Amygdala (tissue), 56 donors: ENCODE results near the gene ARHGAP15.
A peak's percentile ranks its signal among the peaks of the same experiment; 100 is the strongest.

Source experiments
- DNase-seq, 56 donors: peaks; one replicate each; lab custom pipeline; 2025; lab: John Stamatoyannopoulos, UW

The ARHGAP15 gene

GRCh38 chr2:143553261-143553660 is 424.0 kb downstream of the ARHGAP15 start:
- no peak for DNase-seq

- no peak for DNase-seq
These were observed 429.4 kb downstream of the ARHGAP15 start for GRCh38 chr2:143558665-143559064.

- no peak for DNase-seq
These were observed 429.9 kb downstream of the ARHGAP15 start for GRCh38 chr2:143559147-143559546.

GRCh38 chr2:143560724-143561123 is 431.5 kb downstream of the ARHGAP15 start:
- DNase-seq, result no peak

GRCh38 chr2:143564419-143564818 is 435.2 kb downstream of the ARHGAP15 start:
- no peak for DNase-seq

GRCh38 chr2:143571747-143572146 is 442.5 kb downstream of the ARHGAP15 start:
- DNase-seq, result no peak

- DNase-seq, result no peak
These were observed 443.2 kb downstream of the ARHGAP15 start for GRCh38 chr2:143572421-143572820.

- no peak for DNase-seq
These were observed 444.9 kb downstream of the ARHGAP15 start for GRCh38 chr2:143574069-143574468.

GRCh38 chr2:143575340-143575739 is 446.1 kb downstream of the ARHGAP15 start:
- no peak for DNase-seq

- no peak for DNase-seq
These were observed 448.3 kb downstream of the ARHGAP15 start for GRCh38 chr2:143577489-143577888.

- DNase-seq, result no peak
These were observed 450.2 kb downstream of the ARHGAP15 start for GRCh38 chr2:143579456-143579855.

GRCh38 chr2:143581134-143581533 is 451.9 kb downstream of the ARHGAP15 start:
- DNase-seq, result peak in 1 of 56 donors; percentile 5

- peak in 10 of 56 donors; percentile 4 to 55 (median 11) for DNase-seq
These were observed 453.0 kb downstream of the ARHGAP15 start for GRCh38 chr2:143582046-143582747.

- DNase-seq, result no peak
These were observed 455.7 kb downstream of the ARHGAP15 start for GRCh38 chr2:143584936-143585335.

GRCh38 chr2:143586119-143586518 is 456.9 kb downstream of the ARHGAP15 start:
- no peak for DNase-seq

- DNase-seq, result no peak
These were observed 459.5 kb downstream of the ARHGAP15 start for GRCh38 chr2:143588746-143589145.

- DNase-seq, result no peak
These were observed 464.9 kb downstream of the ARHGAP15 start for GRCh38 chr2:143594161-143594560.

GRCh38 chr2:143594745-143595144 is 465.5 kb downstream of the ARHGAP15 start:
- DNase-seq, result no peak

GRCh38 chr2:143600116-143600515 is 470.9 kb downstream of the ARHGAP15 start:
- no peak for DNase-seq

GRCh38 chr2:143601828-143602227 is 472.6 kb downstream of the ARHGAP15 start:
- no peak for DNase-seq

GRCh38 chr2:143603035-143603655 is 473.9 kb downstream of the ARHGAP15 start:
- no peak for DNase-seq

GRCh38 chr2:143603846-143604565 is 474.8 kb downstream of the ARHGAP15 start:
- DNase-seq, result peak in 1 of 56 donors; percentile 7
